Muscle of arm (tissue), 12 donors: ENCODE measurements around the gene PTPRN2. TPM values are rescaled to one million over a fixed set of nuclear protein-coding genes. Genes with fewer than 3 reads are reported as not detected.
A peak's percentile ranks its signal among the peaks of the same experiment; 100 is the strongest.

ENCODE experiments used
- DNase-seq: peaks from one replicate; pipeline ENCODE4 v3.0.0-alpha.2; 2013
- polyA plus RNA-seq, 12 donors: library from polyadenylated mRNA; unstranded; fragments of 120-200 nt; gene quantifications; one replicate each; pipeline ENCODE4 v1.2.1, GENCODE V29; 2013; ENCODE audit not compliant: insufficient read length in 12 of 12

Gene PTPRN2
- polyA plus RNA-seq, 12 donors, result 1.6 to 8.7 (median 2.3) TPM; not detected in 1

GRCh38 chr7:158556721-158557440, 30.7 kb downstream of the PTPRN2 start:
- no peak for DNase-seq

GRCh38 chr7:158555034-158555520, 32.5 kb downstream of the PTPRN2 start:
- no peak for DNase-seq

- DNase-seq, result no peak
Measured at GRCh38 chr7:158550886-158551452, 36.7 kb downstream of the PTPRN2 start.

- no peak for DNase-seq
Measured at GRCh38 chr7:158550394-158550700, 37.3 kb downstream of the PTPRN2 start.

- DNase-seq, result peak; percentile 78
Measured at GRCh38 chr7:158549616-158550393, 37.8 kb downstream of the PTPRN2 start.

GRCh38 chr7:158549176-158549615, 38.4 kb downstream of the PTPRN2 start:
- no peak for DNase-seq

- DNase-seq, result no peak
Measured at GRCh38 chr7:158548726-158549125, 38.9 kb downstream of the PTPRN2 start.

GRCh38 chr7:158547817-158548216, 39.8 kb downstream of the PTPRN2 start:
- DNase-seq, result no peak

GRCh38 chr7:158546626-158547025, 41.0 kb downstream of the PTPRN2 start:
- no peak for DNase-seq

GRCh38 chr7:158546214-158546613, 41.4 kb downstream of the PTPRN2 start:
- no peak for DNase-seq

- DNase-seq, result no peak
Measured at GRCh38 chr7:158544708-158545107, 42.9 kb downstream of the PTPRN2 start.

- DNase-seq, result no peak
Measured at GRCh38 chr7:158543840-158544239, 43.8 kb downstream of the PTPRN2 start.

- DNase-seq, result no peak
Measured at GRCh38 chr7:158542651-158543566, 44.7 kb downstream of the PTPRN2 start.

- peak; percentile 9 for DNase-seq
Measured at GRCh38 chr7:158541346-158542010, 46.1 kb downstream of the PTPRN2 start.

GRCh38 chr7:158539711-158540146, 47.9 kb downstream of the PTPRN2 start:
- DNase-seq, result no peak

GRCh38 chr7:158538156-158538946, 49.3 kb downstream of the PTPRN2 start:
- no peak for DNase-seq

- DNase-seq, result no peak
Measured at GRCh38 chr7:158537516-158537882, 50.1 kb downstream of the PTPRN2 start.

- DNase-seq, result no peak
Measured at GRCh38 chr7:158536871-158537515, 50.6 kb downstream of the PTPRN2 start.

- DNase-seq, result no peak
Measured at GRCh38 chr7:158535079-158535478, 52.5 kb downstream of the PTPRN2 start.

GRCh38 chr7:158534598-158534997, 53.0 kb downstream of the PTPRN2 start:
- DNase-seq, result no peak
